K562 (cell line): ENCODE data around the gene PI4K2B. TPM values are rescaled to one million over a fixed set of nuclear protein-coding genes. Genes with fewer than 3 reads are reported as not detected.

Experiments used
- ATAC-seq: fragments of 200-7000 bp; cut with Tn5 transposase; 3 replicates; pipeline ENCODE4 v1.9.1; 2020; ENCODE audit warnings: moderate library complexity
- BruUV-seq: library from RNA; stranded (reverse); fragments of 400-500 nt; replicated peaks from 2 replicates; lab custom pipeline; 2021; lab: Mats Ljungman, UMichigan
- CTCF ChIA-PET: fragments of 300-600 bp; formaldehyde crosslinking; extraction: SDS; loops from one replicate; lab custom pipeline; 2021; ENCODE audit warnings: low intra/inter-chr PET ratio; lab: Yijun Ruan, JAX
- POLR2A ChIA-PET: fragments of 300-600, 350-650 bp; sonication (Branson Sonifier 250); formaldehyde crosslinking; extraction: SDS; loops from one replicate; lab custom pipeline; 2021; ENCODE audit warnings: antibody characterized with exemption, inconsistent platforms; lab: Yijun Ruan, JAX
- DNase-seq, 4 experiments: peaks; one replicate each; pipeline versions ENCODE4 v3.0.0 to v3.0.0-alpha.2; 2011 to 2018; ENCODE audit warnings: low spot score in 3 of 4, mixed read lengths in 3 of 4; ENCODE audit errors: extremely low read depth in 1 of 4
- FAIRE-seq: peaks from 2 replicates; lab custom pipeline; 2011; peaks lifted over from hg19 to GRCh38; lab: Jason Lieb, UNC
- H2AFZ ChIP-seq: 2 replicates; pipeline ENCODE4 v1.6.0; 2011; ENCODE audit warnings: low read depth, low read length, control low read depth, inconsistent platforms
- H3K27ac ChIP-seq: fragments of 200-600 bp; 3 replicates; pipeline ENCODE4 v1.8.0; 2011; ENCODE audit warnings: low read depth, mild to moderate bottlenecking, control low read depth, inconsistent platforms, low read length, moderate library complexity, mixed read lengths; ENCODE audit errors: extremely low read depth
- H3K27me3 ChIP-seq, 2 experiments: fragments of 300-600 bp in 1 of 2; 2 replicates in 1 of 2; 3 replicates in 1 of 2; pipeline versions ENCODE4 v1.6.0 to v1.8.0; 2011; ENCODE audit warnings: inconsistent platforms in 2 of 2, low read length in 2 of 2, mild to moderate bottlenecking in 1 of 2, mixed read lengths in 1 of 2, moderate library complexity in 1 of 2; ENCODE audit not compliant: control insufficient read depth in 2 of 2, insufficient read depth in 2 of 2
- H3K36me3 ChIP-seq: fragments of 300-600 bp; 3 replicates; pipeline ENCODE4 v1.8.0; 2011; ENCODE audit warnings: mild to moderate bottlenecking, low read length, inconsistent platforms; ENCODE audit not compliant: control insufficient read depth, insufficient read depth
- H3K4me1 ChIP-seq, 2 experiments: fragments of 200-600 bp in 1 of 2; replicated peaks in 1 of 2; 2 replicates in 1 of 2; 3 replicates in 1 of 2; pipeline versions ENCODE4 v1.5.1 to v1.8.0; 2011; ENCODE audit warnings: inconsistent platforms in 2 of 2, low read length in 2 of 2, mild to moderate bottlenecking in 1 of 2, mixed read lengths in 1 of 2, moderate library complexity in 1 of 2; ENCODE audit not compliant: control insufficient read depth in 2 of 2, insufficient read depth in 2 of 2
- H3K4me2 ChIP-seq: 2 replicates; pipeline ENCODE4 v1.6.1; 2011; ENCODE audit warnings: low read length, control low read depth, inconsistent platforms, mixed read lengths; ENCODE audit not compliant: insufficient read depth
- H3K4me3 ChIP-seq: fragments of 200-600 bp; sonication (generic), shearing (Covaris generic); 2 replicates; pipeline ENCODE4 v1.5.1; 2016; ENCODE audit warnings: control low read depth, inconsistent platforms
- H3K79me2 ChIP-seq: fragments of 200-600 bp; 3 replicates; pipeline ENCODE4 v1.8.0; 2011; ENCODE audit warnings: low read length, inconsistent platforms; ENCODE audit not compliant: control insufficient read depth, insufficient read depth
- H3K9ac ChIP-seq, 2 experiments: 2 replicates each; pipeline versions ENCODE4 v1.6.0 to v1.6.1; 2011; ENCODE audit warnings: low read depth in 2 of 2, low read length in 2 of 2, control low read depth in 1 of 2, inconsistent platforms in 1 of 2, mild to moderate bottlenecking in 1 of 2, mixed read lengths in 1 of 2; ENCODE audit not compliant: insufficient read depth in 1 of 2
- H3K9me1 ChIP-seq: one replicate; pipeline ENCODE4 v1.6.0; 2011; ENCODE audit warnings: inconsistent platforms, mild to moderate bottlenecking, low read length, moderate library complexity; ENCODE audit not compliant: control insufficient read depth, insufficient read depth
- H3K9me3 ChIP-seq: replicated peaks from 2 replicates; pipeline ENCODE4 v1.5.1; 2011; ENCODE audit warnings: low read depth, low read length, inconsistent platforms; ENCODE audit not compliant: control insufficient read depth, insufficient read depth
- H4K20me1 ChIP-seq: replicated peaks from 2 replicates; pipeline ENCODE4 v1.6.1; 2011; ENCODE audit warnings: low read length, inconsistent platforms, mixed read lengths; ENCODE audit not compliant: control insufficient read depth, insufficient read depth
- BCL6 ChIP-seq: fragments of 250-450 bp; sonication (Bioruptor Pico); IDR thresholded peaks from 2 replicates; pipeline ENCODE4 v1.4.0; 2020
- HLTF ChIP-seq: fragments of 450-650 bp; IDR thresholded peaks from 2 replicates; pipeline ENCODE4 v1.6.1; 2016
- KAT7 ChIP-seq: sonication (generic); formaldehyde crosslinking; IDR thresholded peaks from 2 replicates; pipeline ENCODE4 v1.8.0; 2022; ENCODE audit warnings: missing genetic modification reagents, mild to moderate bottlenecking, borderline replicate concordance
- MAFG ChIP-seq: fragments of 450-650 bp; conservative IDR thresholded peaks from 2 replicates; pipeline ENCODE4 v1.6.1; 2016; ENCODE audit warnings: missing genetic modification characterization, missing compliant biosample characterization
- NFATC3 ChIP-seq: fragments of 450-650 bp; IDR thresholded peaks from 2 replicates; pipeline ENCODE4 v1.6.1; 2017; ENCODE audit warnings: mild to moderate bottlenecking
- NONO ChIP-seq, 2 experiments: fragments of 200-400 bp in 1 of 2; fragments of 450-650 bp in 1 of 2; formaldehyde crosslinking in 1 of 2; IDR thresholded peaks; 2 replicates each; pipeline ENCODE4 v1.6.1; 2017; ENCODE audit warnings: low read depth in 2 of 2, mild to moderate bottlenecking in 2 of 2, moderate library complexity in 2 of 2, low read length in 1 of 2
- NRF1 ChIP-seq, 2 experiments: fragments of 450-650 bp; IDR thresholded peaks in 1 of 2; conservative IDR thresholded peaks in 1 of 2; 2 replicates each; pipeline ENCODE4 v1.6.1; 2014; ENCODE audit warnings: mild to moderate bottlenecking in 2 of 2
- PHTF2 ChIP-seq: fragments of 250-450 bp; sonication (Bioruptor Pico); IDR thresholded peaks from 2 replicates; pipeline ENCODE4 v1.5.0; 2021; ENCODE audit warnings: mild to moderate bottlenecking
- PTBP1 ChIP-seq: fragments of 200-400 bp; formaldehyde crosslinking; IDR thresholded peaks from 2 replicates; pipeline ENCODE4 v1.6.1; 2017; ENCODE audit warnings: low read depth, low read length
- PTTG1 ChIP-seq: fragments of 450-650 bp; IDR thresholded peaks from 2 replicates; pipeline ENCODE4 v1.6.1; 2016; ENCODE audit warnings: low read depth, mild to moderate bottlenecking, missing genetic modification characterization, missing compliant biosample characterization
- SPI1 ChIP-seq: IDR thresholded peaks from 2 replicates; pipeline ENCODE4 v1.6.1; 2011; ENCODE audit warnings: low read depth, low read length, control low read depth, borderline replicate concordance
- TEAD1 ChIP-seq, 2 experiments: fragments of 450-650 bp in 1 of 2; sonication (generic) in 1 of 2; formaldehyde crosslinking; IDR thresholded peaks; 2 replicates each; pipeline versions ENCODE4 v1.4.0 to v1.8.0; 2020 to 2022; ENCODE audit warnings: mild to moderate bottlenecking in 2 of 2, missing genetic modification reagents in 1 of 2
- TRIM28 ChIP-seq: fragments of 450-650 bp; IDR thresholded peaks from 2 replicates; pipeline ENCODE4 v1.6.1; 2017
- ZBED1 ChIP-seq: IDR thresholded peaks from 2 replicates; pipeline ENCODE4 v1.6.1; 2014
- ZFP1 ChIP-seq: fragments of 450-650 bp; formaldehyde crosslinking; IDR thresholded peaks from 2 replicates; pipeline ENCODE4 v1.4.0; 2020; ENCODE audit warnings: mild to moderate bottlenecking, mixed read lengths
- ZNF184 ChIP-seq: sonication (generic); formaldehyde crosslinking; IDR thresholded peaks from 2 replicates; pipeline ENCODE4 v1.5.0; 2020; ENCODE audit warnings: missing genetic modification reagents
- ZNF583 ChIP-seq: fragments of 250-450 bp; sonication (Bioruptor Pico); IDR thresholded peaks from 2 replicates; pipeline ENCODE4 v1.4.0; 2020
- WGBS: fragments of 100-300 bp; shearing (Covaris generic); methylation state at CpG from one replicate; pipeline ENCODE4 v1.1.6; 2016; ENCODE audit warnings: low coverage, mixed read lengths; ENCODE audit not compliant: insufficient coverage; ENCODE audit errors: missing lambda C conversion rate; 5-methylcytosine and 5-hydroxymethylcytosine counted together
- in situ Hi-C: fragments of 300-500 bp; cut with MboI; formaldehyde crosslinking; loops from 4 replicates; pipeline ENCODE4 v1.15.0; 2018; ENCODE audit warnings: inconsistent platforms, mixed read lengths
- intact Hi-C: fragments of 100-400 bp; cut with micrococcal nuclease; formaldehyde crosslinking; loops from 2 replicates; pipeline ENCODE4 v1.14.2; 2022
- polyA plus RNA-seq, 8 experiments: library from polyadenylated mRNA; depleted of rRNA in 4 of 8; stranded (reverse) in 5 of 8; unstranded in 3 of 8; fragments of >200 nt; fragmentation: Nextera tagmentation in 2 of 8; fragmentation: Illumina TruSeq in 1 of 8; extraction: Ambion mirVana in 2 of 8; extraction: Trizol in 1 of 8; gene quantifications; 2 replicates each; pipeline versions ENCODE4 v1.2.1 to v1.2.3, GENCODE V29; 2011 to 2014; ENCODE audit warnings: inconsistent platforms in 1 of 8, missing spikeins in 1 of 8
- total RNA-seq, 7 experiments: library from RNA; depleted of rRNA in 6 of 7; stranded (reverse); fragments of >200 nt in 6 of 7; fragmentation: Illumina TruSeq in 2 of 7; extraction: Trizol in 2 of 7; gene quantifications; 2 replicates each; pipeline versions ENCODE4 v1.2.1 to v1.2.3, GENCODE V29; 2011 to 2021; ENCODE audit warnings: low replicate concordance in 1 of 7
- TF ChIP-seq, protein P1 (sequence below), 2 experiments: fragments of 450-650 bp in 1 of 2; sonication (generic) in 1 of 2; formaldehyde crosslinking; conservative IDR thresholded peaks; 2 replicates each; pipeline versions ENCODE4 v1.4.0 to v1.8.1; 2020 to 2022; ENCODE audit warnings: mild to moderate bottlenecking in 1 of 2, missing genetic modification reagents in 1 of 2
- TF ChIP-seq, protein P2 (sequence below): fragments of 450-650 bp; IDR thresholded peaks from 2 replicates; pipeline ENCODE4 v1.6.1; 2018; ENCODE audit warnings: mild to moderate bottlenecking, low read depth; ENCODE audit not compliant: partially characterized antibody
- TF ChIP-seq, protein P3 (sequence below): sonication (generic); formaldehyde crosslinking; IDR thresholded peaks from 2 replicates; pipeline ENCODE4 v1.8.0; 2022; ENCODE audit warnings: missing genetic modification reagents, mild to moderate bottlenecking, borderline replicate concordance

PI4K2B gene
- total and polyA plus RNA-seq, 9 of the 15 experiments (the other 6 are each of a cell fraction or from before 2014, with no cell fraction given) = 4.5 to 21.4 (median 16.5) TPM

DNA sequence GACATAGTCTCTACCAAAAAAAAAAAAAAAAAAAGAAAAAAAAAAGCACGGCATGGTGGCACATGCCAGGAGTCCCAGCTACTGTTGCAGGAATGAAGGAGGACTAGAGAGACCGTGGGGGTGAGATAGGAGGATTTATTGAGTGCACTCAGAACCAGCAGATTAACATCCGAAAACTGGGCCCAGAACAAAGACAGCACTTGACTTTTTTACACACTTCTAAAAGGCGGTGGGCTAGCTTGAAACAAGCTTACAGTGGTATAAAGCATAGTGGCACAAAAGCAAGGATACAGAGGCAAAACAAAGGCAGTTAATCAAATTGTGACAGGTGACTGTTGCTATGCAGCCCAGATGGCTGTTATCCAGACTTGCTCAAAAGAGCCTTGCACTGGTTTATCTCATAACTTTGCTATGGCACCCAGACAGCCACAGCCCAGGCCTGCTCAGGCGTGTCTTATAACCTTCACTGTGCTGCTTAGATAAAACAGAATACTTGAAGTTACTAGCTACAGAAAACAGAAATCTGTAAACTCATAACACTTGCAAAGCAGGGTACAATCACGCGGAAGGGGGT, 9.9 kb upstream of the PI4K2B start:
- no peaks in the 10 kb centered on the region for H3K27me3 ChIP-seq
- CTCF ChIA-PET = no interaction called here
- BruUV-seq = no TSS peak
- POLR2A ChIA-PET = interaction anchor here (0.7 to 1.1 kb wide), 2 partner anchors 10 to 704 kb away, joined by 4 to 5 read pairs; partner anchors contain the start of gene PI4K2B
- no peaks in the 10 kb centered on the region for H4K20me1 ChIP-seq
- H3K9me3 ChIP-seq = peaks cover 9% of the 10 kb centered on the region
- no peak overlapping the region for H3K4me3 ChIP-seq
- H3K9ac ChIP-seq = no peak overlapping the region
- H3K4me2 ChIP-seq = no peak overlapping the region
- FAIRE-seq = no peak
- in situ Hi-C loops (no loop called here), intact Hi-C loops (no loop called here)
- H3K27ac ChIP-seq = no peak overlapping the region
- H3K36me3 ChIP-seq = no peaks in the 10 kb centered on the region
- no peaks in the 10 kb centered on the region for H3K4me1 ChIP-seq
- H3K9me1 ChIP-seq = no peaks in the 10 kb centered on the region
- 22% methylated on average over 6 of the region's 7 CpGs for WGBS
- DNase-seq = peak in 1 of 4 experiments; percentile 50
- H3K79me2 ChIP-seq = no peaks in the 10 kb centered on the region
- ATAC-seq = no peak
- no peak overlapping the region for H2AFZ ChIP-seq
- 0 out of 2 replicates have a peak, but pooled peaks have one; percentile 49 for TF ChIP-seq ZBED1
- TF ChIP-seq NFATC3 = no peak
- no peak for TF ChIP-seq NRF1 (conservative IDR thresholded peaks at IDR 0.05 in 1 of 2, IDR thresholded peaks at IDR 0.05 in 1 of 2)
- no peak for TF ChIP-seq BCL6 (CRISPR knock-in tag)
- TF ChIP-seq, protein P1, sequence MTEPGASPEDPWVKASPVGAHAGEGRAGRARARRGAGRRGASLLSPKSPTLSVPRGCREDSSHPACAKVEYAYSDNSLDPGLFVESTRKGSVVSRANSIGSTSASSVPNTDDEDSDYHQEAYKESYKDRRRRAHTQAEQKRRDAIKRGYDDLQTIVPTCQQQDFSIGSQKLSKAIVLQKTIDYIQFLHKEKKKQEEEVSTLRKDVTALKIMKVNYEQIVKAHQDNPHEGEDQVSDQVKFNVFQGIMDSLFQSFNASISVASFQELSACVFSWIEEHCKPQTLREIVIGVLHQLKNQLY (CRISPR knock-in tag; conservative IDR thresholded peaks at IDR 0.05) = no peak
- TF ChIP-seq TRIM28 = peak; percentile 99
- no peak for TF ChIP-seq SPI1
- TF ChIP-seq MAFG (tag) = no peak
- TF ChIP-seq PTTG1 (tag) = no peak
- no peak for TF ChIP-seq KAT7
- TF ChIP-seq, protein P2, sequence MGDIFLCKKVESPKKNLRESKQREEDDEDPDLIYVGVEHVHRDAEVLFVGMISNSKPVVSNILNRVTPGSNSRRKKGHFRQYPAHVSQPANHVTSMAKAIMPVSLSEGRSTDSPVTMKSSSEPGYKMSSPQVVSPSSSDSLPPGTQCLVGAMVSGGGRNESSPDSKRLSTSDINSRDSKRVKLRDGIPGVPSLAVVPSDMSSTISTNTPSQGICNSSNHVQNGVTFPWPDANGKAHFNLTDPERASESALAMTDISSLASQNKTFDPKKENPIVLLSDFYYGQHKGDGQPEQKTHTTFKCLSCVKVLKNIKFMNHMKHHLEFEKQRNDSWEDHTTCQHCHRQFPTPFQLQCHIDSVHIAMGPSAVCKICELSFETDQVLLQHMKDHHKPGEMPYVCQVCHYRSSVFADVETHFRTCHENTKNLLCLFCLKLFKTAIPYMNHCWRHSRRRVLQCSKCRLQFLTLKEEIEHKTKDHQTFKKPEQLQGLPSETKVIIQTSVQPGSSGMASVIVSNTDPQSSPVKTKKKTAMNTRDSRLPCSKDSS = peak; percentile 94
- TF ChIP-seq ZNF583 (CRISPR knock-in tag) = no peak
- TF ChIP-seq ZFP1 (CRISPR knock-in tag) = no peak
- no peak for TF ChIP-seq NONO (IDR thresholded peaks at IDR 0.05; ENCODE audit: low read depth in 2 of 2, low read length in 1 of 2)
- TF ChIP-seq, protein P3, sequence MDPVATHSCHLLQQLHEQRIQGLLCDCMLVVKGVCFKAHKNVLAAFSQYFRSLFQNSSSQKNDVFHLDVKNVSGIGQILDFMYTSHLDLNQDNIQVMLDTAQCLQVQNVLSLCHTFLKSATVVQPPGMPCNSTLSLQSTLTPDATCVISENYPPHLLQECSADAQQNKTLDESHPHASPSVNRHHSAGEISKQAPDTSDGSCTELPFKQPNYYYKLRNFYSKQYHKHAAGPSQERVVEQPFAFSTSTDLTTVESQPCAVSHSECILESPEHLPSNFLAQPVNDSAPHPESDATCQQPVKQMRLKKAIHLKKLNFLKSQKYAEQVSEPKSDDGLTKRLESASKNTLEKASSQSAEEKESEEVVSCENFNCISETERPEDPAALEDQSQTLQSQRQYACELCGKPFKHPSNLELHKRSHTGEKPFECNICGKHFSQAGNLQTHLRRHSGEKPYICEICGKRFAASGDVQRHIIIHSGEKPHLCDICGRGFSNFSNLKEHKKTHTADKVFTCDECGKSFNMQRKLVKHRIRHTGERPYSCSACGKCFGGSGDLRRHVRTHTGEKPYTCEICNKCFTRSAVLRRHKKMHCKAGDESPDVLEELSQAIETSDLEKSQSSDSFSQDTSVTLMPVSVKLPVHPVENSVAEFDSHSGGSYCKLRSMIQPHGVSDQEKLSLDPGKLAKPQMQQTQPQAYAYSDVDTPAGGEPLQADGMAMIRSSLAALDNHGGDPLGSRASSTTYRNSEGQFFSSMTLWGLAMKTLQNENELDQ (CRISPR knock-in tag) = no peak
- TF ChIP-seq PHTF2 (CRISPR knock-in tag) = no peak
- peak; percentile 100 for TF ChIP-seq HLTF
- TF ChIP-seq TEAD1 (CRISPR knock-in tag; IDR thresholded peaks at IDR 0.05) = no peak
- TF ChIP-seq PTBP1 = no peak
- no peak for TF ChIP-seq ZNF184 (CRISPR knock-in tag)
